HG02678 (cell line): Measurements from ENCODE around the gene GPR137C.
"Not testable (repeated sequence)": the region's sequence is repeated elsewhere in the genome, so short reads cannot be mapped to it uniquely, and the experiment has no call there.

Experiments used
- ATAC-seq: cut with Tn5 transposase; IDR thresholded peaks from one replicate; pipeline ENCODE4 v1.9.1; 2021; ENCODE audit warnings: mild to moderate bottlenecking, moderate library complexity; ENCODE audit not compliant: unreplicated experiment

The GPR137C gene

DNA sequence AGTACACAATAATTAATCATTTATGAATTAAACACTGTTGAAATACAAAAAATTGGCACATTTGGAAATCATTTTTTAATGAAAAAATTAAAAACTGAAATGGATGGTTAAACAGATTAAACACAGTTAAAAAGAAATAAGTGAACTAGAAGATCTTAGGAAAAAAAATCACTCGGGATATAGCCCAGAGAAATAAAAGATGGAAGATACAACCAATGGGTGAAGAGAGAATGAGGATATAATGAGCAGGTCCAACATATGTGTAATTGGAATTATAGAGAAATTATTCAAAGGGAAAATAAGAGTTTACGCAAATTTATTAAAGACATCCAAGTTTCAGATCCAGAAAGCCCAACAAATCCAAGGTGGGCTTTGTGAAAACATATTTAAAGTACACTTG lies 6.1 kb downstream of the GPR137C start:
- ATAC-seq, result no peak

DNA sequence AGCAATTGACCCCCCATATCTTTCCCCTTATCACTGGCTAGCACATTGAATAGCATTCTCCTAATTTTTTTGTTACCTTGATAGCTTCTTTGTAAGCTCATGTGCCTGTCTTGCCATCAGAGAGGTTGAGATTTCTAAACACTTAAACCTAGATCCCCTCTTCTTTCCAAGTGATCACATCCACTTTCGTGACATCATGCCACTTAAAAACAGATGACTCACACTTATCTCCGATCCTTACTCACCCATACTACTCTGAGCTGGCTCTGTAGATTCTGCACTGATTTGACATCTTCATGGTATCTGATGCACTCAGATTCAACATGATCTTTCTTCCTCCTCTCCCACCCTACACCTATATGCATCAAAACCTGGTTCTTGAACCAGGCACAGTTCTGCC lies 10.5 kb downstream of the GPR137C start:
- ATAC-seq, result no peak

DNA sequence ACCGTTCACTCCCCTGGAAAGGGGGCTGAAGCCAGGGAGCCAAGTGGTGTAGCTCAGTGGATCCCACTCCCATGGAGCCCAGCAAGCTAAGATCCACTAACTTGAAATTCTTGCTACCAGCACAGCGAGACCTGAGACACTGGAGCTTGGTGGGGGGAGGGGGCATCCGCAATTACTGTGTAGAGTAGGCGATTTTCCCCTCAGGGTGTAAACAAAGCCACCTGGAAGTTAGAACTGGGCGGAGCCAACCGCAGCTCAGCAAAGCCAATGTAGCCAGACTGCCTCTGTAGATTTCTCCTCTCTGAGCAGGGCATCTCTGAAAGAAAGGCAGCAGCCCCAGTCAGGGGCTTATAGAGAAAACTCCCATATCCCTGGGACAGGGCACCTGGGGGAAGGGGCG lies 15.8 kb downstream of the GPR137C start:
- not testable (repeated sequence) for ATAC-seq

DNA sequence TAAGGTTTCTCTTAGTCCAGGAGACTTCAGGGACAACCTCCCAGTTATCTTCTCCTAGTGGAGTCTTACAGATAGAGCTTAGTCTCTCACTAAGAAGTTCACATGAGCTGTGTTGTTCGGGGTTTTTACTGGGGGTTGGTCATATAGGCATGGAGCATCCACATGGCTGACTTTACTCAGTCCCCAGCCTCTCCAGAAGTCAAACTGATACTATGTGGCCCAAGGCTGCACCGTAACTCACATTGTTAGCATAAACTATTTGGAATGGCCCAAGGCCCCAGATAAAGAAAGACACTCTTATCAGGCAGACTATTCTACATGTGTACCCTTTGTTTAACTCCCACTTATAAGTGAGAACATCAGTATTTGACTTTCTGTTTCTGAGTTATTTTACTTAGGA lies 23.2 kb downstream of the GPR137C start:
- no peak for ATAC-seq

DNA sequence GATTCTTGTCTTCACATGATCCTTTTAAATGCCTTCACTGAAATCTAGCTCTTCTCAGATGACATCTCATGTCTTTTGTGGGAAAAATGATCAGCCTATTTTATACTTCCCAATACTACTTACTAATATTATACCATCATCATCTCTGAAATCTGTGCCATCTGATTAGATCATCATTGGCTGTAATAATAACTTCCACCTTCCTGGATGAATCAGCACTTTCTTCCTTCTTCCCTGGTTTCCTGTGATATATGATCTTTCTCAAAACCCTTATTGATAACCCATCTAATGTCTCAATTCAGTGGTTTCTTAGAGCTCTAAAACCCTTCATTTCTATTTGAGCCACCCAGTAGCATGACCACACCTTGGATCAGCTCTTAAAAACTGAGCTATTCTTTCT lies 30.9 kb downstream of the GPR137C start:
- no peak for ATAC-seq

DNA sequence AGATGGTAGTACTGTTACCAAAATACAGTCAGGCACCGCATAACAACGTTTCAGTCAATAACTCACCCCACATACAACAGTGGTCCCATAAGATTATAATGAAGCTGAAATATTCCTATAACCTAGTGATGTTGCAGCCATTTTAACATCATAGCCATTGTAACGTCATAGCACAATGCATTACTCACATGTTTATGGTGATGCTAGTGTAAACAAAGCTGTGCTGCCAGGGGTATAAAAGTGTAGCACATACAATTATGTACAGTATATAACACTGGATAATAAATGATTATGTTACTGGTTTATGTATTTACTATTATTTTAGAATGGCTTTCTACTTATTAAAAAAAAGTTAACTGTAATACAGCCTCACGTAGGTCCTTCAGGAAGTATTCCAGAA lies 37.0 kb downstream of the GPR137C start:
- ATAC-seq, result no peak

DNA sequence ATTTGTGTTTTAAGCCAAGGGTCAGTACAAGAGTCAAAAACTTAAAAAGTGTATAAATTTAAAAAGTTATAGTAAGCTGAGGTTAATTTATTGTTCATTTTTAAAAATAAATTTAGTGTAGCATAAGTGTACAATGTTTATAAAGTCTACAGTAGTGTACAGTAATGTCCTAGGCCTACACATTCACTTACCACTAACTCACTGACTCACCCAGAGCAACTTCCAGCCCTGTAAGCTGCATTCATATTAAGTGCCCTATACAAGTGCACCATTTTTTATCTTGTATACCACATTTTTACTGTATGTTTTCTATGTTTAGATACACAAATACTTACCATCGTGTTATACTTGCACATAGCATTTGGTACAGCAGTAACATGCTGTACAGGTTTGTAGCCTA lies 37.7 kb downstream of the GPR137C start:
- no peak for ATAC-seq

DNA sequence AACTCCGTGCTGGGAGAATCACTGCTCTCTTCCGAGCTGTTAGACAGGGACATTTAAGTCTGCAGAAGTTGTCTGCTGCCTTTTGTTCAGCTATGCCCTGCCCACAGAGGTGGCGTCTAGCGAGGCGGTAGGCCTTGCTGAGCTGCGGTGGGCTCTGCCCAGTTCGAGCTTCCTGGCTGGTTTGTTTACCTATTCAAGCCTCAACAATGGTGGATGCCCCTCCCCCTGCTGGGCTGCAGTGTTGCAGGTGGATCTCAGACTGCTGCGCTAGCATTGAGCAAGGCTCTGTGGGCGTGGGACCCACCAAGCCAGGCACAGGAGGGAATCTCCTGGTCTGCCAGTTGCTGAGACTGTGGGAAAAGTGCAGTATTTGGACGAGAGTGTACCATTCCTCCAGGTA lies 43.7 kb downstream of the GPR137C start:
- ATAC-seq, result no peak

DNA sequence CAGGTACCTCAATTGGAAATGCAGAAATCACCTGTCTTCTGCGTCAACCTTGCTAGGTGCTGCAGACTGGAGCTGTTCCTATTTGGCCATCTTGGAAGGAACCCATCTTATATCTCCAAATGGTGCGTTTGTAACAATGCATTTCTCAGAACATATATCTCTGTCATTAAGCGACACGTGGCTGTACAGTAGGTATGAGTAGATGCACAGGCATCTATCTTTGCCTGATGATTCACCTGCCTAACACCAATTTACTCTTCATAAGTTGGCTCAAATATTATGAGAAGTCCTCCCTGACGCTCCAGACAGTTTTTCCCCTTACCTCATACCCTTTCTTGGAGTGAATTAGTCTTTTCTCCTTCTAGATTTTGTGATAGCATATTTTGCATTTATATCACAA lies 44.2 kb downstream of the GPR137C start:
- no peak for ATAC-seq

DNA sequence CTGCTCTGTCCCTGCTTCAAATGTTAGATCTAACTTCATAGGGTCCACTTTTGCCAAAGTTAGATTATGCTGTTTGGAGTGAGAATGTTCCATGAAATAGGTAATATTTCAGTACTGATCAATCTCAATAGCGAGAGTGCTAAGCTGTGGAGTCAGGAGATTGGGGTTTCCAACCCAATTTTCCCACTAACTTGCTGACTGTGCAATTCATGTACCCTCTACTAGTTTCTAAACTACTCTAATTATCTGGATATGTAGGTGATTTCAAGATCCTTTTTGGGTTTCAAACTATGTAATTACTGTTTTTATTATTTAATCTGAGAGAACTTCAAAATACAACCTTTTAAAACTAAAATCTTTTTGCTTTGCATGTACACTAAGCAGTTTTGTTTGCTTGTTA lies 45.9 kb downstream of the GPR137C start:
- ATAC-seq, result no peak

DNA sequence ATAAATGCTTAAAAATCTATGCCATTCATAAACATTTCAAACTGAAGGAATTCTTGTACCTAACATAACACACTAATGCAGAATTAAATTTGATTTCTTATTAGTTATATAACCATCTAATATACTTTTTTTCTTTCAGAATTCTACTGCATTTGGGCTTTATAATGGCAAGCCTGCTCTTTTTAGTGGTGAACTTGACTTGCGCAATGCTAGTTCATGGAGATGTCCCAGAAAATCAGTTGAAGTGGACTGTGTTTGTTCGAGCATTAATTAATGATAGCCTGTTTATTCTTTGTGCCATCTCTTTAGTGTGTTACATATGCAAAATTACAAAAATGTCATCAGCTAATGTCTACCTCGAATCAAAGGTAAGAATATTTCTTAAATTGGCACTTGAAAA lies 47.3 kb downstream of the GPR137C start:
- ATAC-seq, result no peak

DNA sequence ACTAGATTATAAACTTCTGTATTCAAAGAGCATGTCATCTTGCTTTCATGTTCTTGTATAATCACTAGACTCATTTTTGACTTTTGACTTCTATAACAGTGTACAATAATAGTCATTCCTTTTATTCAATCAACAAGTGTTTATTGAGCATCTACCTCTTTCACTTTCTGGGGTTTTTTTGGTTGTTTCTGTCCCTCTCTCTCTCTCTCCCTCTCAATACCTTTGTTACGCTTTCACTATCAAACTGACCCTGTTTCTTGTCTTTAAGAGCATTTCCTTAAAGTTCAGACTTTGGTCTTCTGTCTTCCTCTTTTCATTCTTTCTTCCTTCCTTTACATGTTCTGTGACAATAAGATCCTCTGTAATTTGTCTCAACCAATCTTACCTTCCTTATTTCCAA lies 49.5 kb downstream of the GPR137C start:
- no peak for ATAC-seq

DNA sequence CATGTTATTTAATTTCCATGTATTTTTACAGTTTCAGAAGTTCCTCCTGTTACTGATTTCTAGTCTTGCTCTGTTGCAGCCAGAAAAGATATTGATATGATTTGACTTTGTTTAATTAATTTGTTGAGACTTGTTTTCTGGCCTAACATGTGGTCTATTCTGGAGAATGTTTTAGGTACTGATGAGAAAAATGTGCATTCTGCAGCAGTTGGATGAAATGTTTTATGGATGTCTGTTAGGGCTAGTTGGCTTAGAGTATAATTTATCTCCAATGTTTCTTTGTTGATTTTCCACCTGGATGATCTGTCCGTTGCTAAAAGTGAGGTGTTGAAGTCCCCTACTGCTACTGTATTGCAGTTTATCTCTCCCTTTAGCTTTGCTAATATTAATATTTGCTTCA lies 54.4 kb downstream of the GPR137C start:
- ATAC-seq, result no peak

DNA sequence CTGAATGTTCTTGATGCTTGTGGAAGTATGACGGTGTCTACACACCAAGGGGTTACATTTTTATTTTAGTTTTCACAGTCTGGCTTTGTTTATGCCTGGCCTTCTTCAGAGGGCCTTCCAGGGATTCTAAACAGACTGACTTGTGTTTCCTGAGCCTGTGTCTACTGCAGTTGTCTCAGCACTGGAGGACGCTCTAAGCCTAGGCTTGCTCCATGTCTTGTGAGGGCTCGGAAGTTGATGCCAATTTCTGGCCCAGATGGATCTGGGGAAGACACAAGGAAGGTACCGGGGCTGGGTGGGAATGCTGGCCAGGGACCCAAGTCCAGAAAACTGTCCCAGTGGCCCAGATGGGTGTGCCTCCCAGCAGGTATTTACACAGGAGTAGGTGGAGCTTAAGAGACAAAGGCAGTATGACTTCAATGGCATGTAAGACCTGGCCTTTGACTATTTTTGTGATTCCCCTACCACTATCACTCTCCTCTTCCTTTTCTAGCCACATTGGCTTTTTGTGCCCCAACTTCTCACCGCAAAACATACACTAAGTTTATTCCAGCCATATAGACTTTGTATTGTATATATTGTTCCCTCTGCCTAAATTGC lies 56.9 kb downstream of the GPR137C start:
- no peak for ATAC-seq

DNA sequence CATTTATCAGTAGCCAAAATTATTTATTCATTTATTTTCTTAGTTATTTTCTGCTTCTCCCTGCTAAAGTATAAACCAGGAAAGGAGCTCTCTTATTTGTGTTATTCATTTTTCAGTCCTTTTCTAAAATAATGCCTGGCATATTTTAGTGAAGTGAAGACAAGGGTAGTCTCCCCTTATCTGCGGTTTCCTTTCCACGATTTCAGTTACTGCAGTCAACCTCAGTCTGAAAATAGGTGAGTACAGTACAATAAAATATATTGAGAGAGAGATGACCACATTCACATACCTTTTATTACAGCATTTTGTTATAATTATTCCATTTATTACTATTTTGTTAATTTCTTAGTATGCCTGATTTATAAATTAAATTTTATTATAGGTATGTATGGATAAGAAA lies 57.6 kb downstream of the GPR137C start:
- no peak for ATAC-seq

DNA sequence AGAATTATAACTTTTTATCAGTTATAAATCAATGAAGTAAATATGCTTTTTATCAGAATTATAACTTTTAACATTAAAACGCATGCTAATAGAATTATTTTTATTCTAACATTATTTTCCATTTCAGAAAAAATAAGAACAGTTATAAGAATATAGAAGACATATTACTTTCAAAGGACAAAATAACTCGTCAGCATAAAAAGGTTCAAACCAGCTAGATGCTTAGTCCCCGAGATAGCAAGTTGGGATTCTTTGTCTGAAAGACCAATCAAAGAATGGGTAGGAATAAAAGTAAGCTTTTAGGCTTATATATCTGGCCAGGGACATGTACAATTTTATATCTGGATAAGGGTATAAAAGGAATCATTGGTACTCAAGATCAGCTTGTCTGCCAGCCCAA lies 66.0 kb downstream of the GPR137C start:
- no peak for ATAC-seq

DNA sequence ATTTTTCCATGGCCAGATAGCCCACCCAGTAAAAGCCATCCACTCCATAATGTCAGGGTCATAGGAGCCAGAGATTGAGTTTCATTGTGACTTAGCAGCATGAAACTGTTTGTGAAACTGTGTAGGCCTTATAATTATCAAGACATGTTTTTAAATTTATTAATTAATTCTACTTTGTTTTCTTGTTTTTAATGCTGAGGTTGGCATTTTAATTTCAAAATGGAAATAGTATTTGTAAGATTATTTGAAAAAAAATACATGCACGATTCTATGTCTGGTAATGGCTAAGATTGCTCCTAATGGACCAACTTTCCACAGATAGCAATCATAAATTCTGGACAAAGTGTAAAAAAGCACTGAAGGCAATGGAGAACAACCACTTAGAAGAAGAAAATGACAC lies 67.1 kb downstream of the GPR137C start:
- no peak for ATAC-seq

DNA sequence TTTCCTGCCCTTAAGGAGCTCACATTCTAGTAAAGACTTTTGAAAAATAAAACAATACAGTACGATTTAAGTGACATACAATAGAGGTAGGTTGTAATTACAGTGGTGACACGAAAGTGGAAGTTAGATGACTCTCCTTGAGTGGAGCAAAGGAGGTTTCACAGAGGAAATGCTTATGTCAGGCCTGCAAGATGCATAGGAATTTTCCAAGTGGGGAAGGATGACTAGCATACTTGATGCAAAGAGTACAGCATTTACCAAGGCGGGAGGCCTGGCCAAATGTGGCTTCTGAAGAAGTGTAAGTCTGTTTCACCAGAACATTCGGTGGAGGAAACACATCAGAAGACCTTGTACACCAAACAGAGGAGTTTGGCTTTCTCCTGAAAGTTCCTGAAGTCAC lies 87.5 kb downstream of the GPR137C start:
- ATAC-seq, result no peak

DNA sequence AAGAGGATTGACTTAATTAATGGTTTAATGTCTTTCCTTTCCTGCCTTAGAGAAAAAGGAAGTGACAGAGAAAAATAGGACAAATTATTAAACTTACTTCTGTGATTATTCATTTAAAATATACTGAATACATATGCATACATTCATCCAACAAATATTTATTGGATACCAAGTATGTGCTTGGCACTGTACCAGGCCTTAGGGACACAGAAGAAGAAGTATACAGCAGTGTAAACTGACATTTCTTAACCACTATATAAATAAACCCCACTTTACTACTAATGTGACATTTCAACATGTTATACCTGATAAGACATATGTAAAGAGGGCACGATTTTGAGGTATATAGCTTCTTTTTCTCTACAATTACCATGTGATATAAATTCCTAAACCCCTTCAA lies 89.1 kb downstream of the GPR137C start:
- ATAC-seq, result no peak

DNA sequence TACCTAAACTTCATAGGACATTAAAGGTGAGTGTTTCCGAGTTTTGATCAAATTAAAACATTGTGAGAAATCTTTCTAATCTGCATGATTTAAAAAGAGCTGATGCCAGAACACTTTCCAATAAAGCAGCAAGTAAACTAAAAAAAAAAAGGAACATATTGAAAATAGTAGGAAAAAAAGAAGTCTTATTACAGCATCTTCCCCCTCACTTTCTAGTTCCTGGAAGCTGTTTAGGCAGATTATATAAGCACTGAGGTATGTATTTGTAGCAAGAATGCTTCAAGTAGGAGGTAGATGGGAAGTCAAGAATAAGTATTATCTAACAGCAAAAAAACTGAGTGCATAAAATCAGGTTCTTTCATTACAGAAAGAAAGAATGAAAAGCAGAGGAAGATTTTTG lies 96.9 kb downstream of the GPR137C start:
- ATAC-seq, result no peak

DNA sequence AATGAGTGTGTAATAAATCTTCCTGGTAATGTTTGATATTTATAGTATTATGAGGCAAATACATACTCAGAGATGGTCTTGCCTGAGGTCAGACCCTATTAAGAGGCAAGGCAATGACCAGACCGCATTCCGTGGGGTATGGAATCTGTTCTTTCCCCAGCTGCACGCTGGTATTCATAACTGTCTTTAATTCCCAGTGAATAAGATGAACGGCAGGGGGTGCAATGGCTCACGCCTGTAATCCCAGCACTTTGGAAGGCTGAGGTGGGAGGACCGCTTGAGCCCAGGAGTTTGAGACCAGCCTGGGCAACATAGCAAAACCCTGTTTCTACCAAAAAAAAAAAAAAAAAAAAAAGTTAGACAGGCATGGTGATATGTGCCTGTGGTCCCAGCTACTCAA lies 98.1 kb downstream of the GPR137C start:
- ATAC-seq, result no peak

DNA sequence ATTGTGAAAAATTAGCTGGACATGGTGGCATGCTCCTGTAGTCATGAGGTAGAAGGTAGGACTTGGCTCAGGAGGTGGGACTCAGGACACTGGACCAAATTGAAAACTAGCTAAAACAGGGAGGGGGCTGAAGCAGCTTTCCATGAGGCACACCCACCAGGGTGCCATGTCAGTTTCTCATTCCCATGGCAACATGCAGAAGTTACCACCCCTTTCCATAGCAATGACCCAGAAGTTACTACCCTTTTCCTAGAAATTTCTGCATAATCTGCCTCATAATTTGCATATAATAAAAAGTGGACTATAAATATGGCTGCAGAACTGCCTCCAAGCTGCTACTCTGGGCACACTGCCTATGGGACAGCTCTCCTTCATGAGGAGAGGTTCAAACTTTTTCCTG lies 104.3 kb downstream of the GPR137C start:
- no peak for ATAC-seq

DNA sequence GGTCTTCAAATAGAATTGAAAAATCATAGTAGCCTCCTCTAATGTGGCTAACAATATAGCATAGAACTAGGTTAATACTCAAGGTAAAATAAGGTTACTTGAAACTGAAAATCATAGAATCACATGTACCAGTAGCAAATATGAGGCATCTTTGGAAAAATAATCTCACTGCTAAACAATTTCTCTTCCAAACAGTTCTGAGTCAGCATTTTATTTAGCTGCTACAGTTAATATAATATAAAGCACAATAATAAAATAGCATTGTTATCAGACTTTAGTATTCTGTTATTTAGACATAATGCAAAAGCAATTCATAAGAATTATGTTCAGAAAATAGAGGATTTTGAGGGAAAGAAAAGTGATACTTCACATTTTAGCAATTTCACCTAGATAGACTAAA lies 107.7 kb downstream of the GPR137C start:
- ATAC-seq, result no peak

DNA sequence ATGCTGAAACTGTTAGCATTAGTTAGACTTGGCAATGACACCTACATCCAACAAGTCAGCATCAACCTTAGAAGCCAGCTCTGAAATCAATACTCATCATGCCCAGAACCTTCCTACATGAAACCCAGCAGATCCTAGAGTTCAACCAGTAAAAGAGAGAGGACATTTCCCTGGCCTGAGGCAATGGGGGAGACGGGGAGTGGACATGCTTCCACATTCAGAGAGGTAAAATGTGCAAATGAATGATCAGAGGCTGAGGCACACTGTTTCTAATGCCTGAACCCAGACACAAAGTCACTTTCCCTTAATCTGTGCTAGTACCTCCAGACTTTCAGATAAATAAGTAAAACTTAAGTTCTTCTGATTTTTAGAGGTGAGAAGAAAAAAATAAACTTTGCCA lies 108.2 kb downstream of the GPR137C start:
- no peak for ATAC-seq
